IPS DF 4.7 (cell line): ENCODE measurements around the gene WEE2.
A peak's percentile ranks its signal among the peaks of the same experiment; 100 is the strongest.
"Not testable (repeated sequence)": the region's sequence is repeated elsewhere in the genome, so short reads cannot be mapped to it uniquely, and the experiment has no call there.

ENCODE experiments used
- DNase-seq: peaks from one replicate; pipeline ENCODE4 v3.0.0-alpha.2; 2013; ENCODE audit warnings: low spot score; ENCODE audit errors: extremely low read depth

The WEE2 gene

GRCh38 chr7:141714571-141714970 lies 6.4 kb downstream of the WEE2 start:
- no peak for DNase-seq

DNA sequence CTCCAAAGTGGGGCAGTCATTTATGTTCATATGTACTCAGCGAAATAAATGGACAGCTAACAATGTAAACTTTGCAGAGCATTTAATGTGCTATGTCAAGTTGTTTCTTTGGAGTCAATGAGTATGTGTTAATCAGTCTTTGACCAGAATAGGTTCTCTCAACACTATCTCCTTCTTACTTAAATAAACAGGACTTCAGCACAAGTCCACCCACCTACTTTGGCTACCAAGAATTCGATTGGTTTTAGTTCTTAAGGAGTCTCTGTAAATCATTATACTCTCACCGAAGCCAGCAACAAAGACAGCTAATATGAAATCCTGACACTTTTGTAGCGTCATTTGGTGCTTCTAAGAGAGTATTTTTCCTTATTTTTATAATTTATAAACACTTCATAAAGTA lies 6.9 kb downstream of the WEE2 start:
- no peak for DNase-seq

GRCh38 chr7:141715794-141716689 lies 7.9 kb downstream of the WEE2 start:
- DNase-seq: no peak

DNA sequence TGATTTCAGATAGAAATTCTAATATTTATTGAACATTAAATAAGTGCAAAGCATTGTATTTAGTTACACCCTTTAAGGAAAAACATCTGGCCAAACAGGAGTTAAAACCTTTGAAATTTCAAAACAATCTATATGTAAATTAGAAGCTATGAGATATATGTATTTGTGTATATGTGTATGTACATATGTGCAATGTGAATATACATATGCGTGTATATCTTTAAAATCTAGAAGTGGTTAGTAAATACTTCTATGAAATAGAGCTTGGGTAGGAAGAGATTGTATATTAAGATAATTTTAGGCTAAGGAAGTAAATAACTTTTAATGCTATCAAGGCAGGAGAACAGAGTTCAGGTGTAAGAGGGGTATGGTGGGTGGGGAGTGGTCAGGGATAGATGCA lies 9.3 kb downstream of the WEE2 start:
- no peak for DNase-seq

GRCh38 chr7:141722529-141722928 lies 14.4 kb downstream of the WEE2 start:
- no peak for DNase-seq

DNA sequence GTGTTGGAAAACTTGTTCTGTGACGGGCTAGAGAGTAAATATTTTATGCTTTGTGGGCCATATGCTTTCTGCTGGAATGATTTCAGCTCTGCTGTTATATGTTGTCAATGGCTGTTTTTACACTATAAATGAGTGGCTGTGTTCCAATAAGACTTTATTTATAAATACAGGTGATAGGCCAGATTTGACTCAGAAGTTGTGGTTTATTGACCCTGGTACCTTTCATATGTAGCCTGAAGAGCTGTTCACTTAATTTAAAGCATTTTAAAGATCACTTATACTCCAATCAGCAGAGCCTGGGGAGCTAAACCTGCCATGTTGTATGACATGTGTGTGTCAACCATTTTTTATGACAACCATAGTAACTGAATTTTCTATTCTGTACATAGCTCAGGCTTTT lies 20.9 kb downstream of the WEE2 start:
- DNase-seq: no peak

DNA sequence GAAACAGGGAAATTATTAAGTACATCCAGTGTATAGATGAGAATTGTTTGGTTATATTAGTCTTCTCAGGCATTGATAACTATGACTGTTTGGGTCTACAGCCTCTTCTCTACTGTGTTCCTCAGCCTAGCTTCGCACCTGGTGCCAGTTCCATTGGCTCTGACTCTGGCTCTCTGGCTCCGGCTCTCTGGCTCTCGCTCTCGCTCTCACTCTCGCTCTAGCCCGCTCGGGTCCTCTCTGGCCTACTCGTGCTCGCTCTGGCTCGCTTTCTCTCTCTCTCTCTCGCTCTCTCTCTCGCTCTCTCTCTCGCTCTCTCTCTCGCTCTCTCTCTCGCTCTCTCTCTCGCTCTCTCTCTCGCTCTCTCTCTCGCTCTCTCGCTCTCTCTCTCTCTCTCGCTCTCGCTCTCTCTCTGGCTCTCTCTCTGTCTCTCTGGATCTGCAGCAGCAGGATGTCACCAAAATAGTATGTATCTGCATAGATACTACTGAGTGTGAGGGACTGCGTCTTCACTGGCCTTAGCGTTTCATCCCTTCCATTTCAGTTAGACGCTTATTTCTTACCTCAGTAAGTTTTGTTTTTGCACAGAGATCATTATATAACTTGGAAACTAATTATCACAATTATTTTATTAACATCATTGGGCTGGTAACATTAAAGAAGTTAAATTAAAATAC lies 23.5 kb downstream of the WEE2 start:
- no peak for DNase-seq

GRCh38 chr7:141737118-141737835 lies 29.1 kb downstream of the WEE2 start:
- DNase-seq: no peak

- peak; percentile 96 for DNase-seq
Observed at GRCh38 chr7:141737836-141738591, 29.9 kb downstream of the WEE2 start, which contains the start of gene SSBP1. Gene SSBP1 (plus strand): TSS chr7:141738358. CDS start chr7:141739167, 809 bp downstream.

DNA sequence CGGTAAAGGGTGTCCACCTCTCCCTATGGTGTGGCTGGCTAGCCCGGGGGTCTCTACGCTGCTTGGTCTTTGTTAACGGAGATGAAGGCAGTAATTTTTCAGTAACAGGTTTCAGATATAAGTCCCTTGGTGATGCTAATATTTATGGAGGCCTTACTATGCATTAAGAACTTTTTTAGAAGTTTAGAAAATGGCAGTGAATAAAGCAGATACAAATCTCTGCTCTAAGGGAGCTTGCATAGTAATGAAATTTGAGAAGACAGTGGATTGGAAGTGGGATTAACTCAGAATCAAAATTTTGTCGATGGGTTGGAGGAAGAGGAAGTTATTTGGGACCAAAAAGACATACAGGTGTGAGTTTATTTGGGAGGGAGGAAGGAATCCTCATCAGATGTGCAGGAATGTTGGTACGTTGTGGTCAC lies 30.4 kb downstream of the WEE2 start:
- no peak for DNase-seq

- DNase-seq: no peak
Observed at GRCh38 chr7:141739250-141739649, 31.1 kb downstream of the WEE2 start.

DNA sequence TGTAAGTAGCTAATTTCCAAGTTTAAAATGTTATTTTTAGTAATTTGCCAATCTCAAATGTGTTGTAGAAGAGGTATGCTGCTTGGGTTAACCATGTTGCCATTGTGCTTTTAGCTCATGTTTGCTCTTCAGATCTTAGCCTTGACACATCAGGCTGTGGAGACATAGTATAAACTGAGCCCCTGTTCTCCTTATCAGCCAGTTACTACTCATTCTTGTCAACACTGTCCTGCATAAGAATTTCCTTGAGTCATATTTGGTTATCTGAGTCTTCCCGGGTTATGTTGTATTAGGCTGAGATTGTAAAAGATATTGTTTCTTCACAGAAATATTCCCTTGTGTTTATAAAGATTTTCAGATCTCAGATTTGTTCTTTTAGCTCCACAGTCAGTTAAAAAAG lies 34.1 kb downstream of the WEE2 start:
- DNase-seq: no peak

DNA sequence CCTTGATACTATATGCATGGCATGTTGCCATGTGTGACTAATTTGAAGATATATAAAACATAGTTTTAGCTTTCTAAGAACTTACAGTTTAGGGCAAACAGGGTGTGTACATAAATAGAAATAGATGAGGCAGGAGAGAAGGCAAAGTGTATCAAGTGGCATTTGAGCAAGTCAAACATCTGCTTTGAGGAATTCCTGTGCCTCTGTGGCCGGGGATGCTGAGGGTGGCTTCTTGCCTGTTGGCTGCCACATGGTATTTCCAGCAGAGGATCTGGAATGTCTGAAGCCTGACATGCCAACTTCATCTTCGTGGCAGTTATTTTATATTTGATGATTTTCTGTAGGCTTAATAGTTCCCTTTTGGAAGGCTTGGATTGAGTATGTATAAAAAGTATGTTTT lies 36.0 kb downstream of the WEE2 start:
- DNase-seq: no peak

GRCh38 chr7:141748396-141748795 lies 40.2 kb downstream of the WEE2 start:
- no peak for DNase-seq

DNA sequence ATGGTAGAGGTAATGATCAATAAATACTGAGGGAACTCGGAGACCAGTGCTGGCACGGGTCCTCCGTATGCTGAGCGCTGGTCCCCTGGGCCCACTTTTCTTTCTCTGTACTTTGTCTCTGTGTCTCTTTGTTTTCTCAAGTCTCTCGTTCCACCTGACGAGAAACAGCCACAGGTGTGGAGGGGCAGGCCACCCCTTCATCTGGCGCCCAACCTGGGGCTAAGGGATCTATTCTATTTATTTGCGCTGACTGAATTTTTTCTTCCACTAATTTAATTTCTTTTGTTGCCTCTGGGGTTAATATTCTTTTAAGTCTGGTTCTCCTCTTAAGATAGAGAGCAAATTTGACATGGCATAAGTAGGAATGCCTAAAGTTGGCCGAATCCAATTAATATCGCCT lies 43.8 kb downstream of the WEE2 start:
- not testable (repeated sequence) for DNase-seq

DNA sequence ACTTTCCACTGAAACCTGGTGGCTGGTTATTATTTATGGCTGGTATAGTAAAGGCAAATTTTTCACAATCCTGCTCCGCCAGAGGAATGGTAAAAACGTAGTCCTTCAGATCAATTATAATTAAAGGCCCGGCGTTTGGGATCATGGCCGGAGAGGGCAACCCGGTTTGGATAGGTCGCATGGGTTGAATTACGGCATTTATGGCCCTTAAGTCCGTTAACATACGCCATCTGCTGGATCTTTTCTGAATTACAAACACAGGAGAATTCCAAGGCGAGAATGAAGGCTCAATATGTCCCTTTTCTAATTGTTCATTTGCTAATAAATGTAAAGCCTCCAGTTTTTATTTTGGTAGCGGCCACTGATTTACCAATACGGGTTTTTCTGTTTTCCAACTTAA lies 44.5 kb downstream of the WEE2 start:
- peak; percentile 36 for DNase-seq

GRCh38 chr7:141754939-141755338 lies 46.8 kb downstream of the WEE2 start:
- no peak for DNase-seq

- no peak for DNase-seq
Observed at GRCh38 chr7:141763797-141764196, 55.6 kb downstream of the WEE2 start, which contains the start of gene TAS2R3. Gene TAS2R3 (plus strand): TSS chr7:141764097. CDS start chr7:141764159, 62 bp downstream.

GRCh38 chr7:141770083-141770583 lies 62.0 kb downstream of the WEE2 start:
- DNase-seq: not testable (repeated sequence)

- no peak for DNase-seq
Observed at GRCh38 chr7:141776374-141776773, 68.2 kb downstream of the WEE2 start, which contains the start of gene TAS2R4. Gene TAS2R4 (plus strand): TSS chr7:141776674. CDS start chr7:141778489, 1,815 bp downstream.
